Natural killer cell (primary cell): Measurements from ENCODE around the gene CMTM1. TPM values are rescaled to one million over a fixed set of nuclear protein-coding genes. Genes with fewer than 3 reads are reported as not detected.

Source experiments
- ATAC-seq, 3 donors: fragments of 150-1000 bp in 2 of 3; fragments of 200-7000 bp in 1 of 3; cut with Tn5 transposase; 1 replicate in 1 of 3; 2 replicates in 2 of 3; pipeline ENCODE4 v1.10.0; 2021; ENCODE audit warnings: mild to moderate bottlenecking in 2 of 3, moderate library complexity in 2 of 3
- DNase-seq, 2 donors: peaks; one replicate each; pipeline versions ENCODE4 v3.0.0 to v3.0.0-alpha.2; 2013 to 2021; ENCODE audit warnings: mixed read lengths in 1 of 2
- H3K27ac ChIP-seq: one replicate; pipeline ENCODE4 v1.5.1; 2013; ENCODE audit warnings: mild to moderate bottlenecking, low read length
- H3K27me3 ChIP-seq: one replicate; pipeline ENCODE4 v1.6.1; 2013; ENCODE audit warnings: low read length; ENCODE audit not compliant: control insufficient read depth, insufficient read depth
- H3K36me3 ChIP-seq: one replicate; pipeline ENCODE4 v1.6.1; 2013; ENCODE audit warnings: low read length; ENCODE audit not compliant: control insufficient read depth, insufficient read depth
- H3K4me1 ChIP-seq: one replicate; pipeline ENCODE4 v1.6.1; 2013; ENCODE audit warnings: low read length; ENCODE audit not compliant: control insufficient read depth, insufficient read depth
- H3K4me3 ChIP-seq: one replicate; pipeline ENCODE4 v1.5.1; 2013; ENCODE audit warnings: low read length
- H3K9me3 ChIP-seq: one replicate; pipeline ENCODE4 v1.6.1; 2013; ENCODE audit warnings: low read length; ENCODE audit not compliant: control insufficient read depth, insufficient read depth
- H3K27ac Mint-ChIP-seq, 2 donors: one replicate each; pipeline ENCODE4 v1.8.0; 2022; ENCODE audit warnings: mild to moderate bottlenecking in 2 of 2, mixed read lengths in 2 of 2, moderate library complexity in 1 of 2
- H3K27me3 Mint-ChIP-seq, 2 donors: one replicate each; pipeline ENCODE4 v1.8.0; 2022; ENCODE audit warnings: low read depth in 2 of 2, mixed read lengths in 2 of 2
- H3K36me3 Mint-ChIP-seq: one replicate; pipeline ENCODE4 v1.8.0; 2022; ENCODE audit warnings: mixed read lengths
- H3K4me1 Mint-ChIP-seq, 2 donors: one replicate each; pipeline ENCODE4 v1.8.0; 2022; ENCODE audit warnings: mixed read lengths in 2 of 2
- H3K4me3 Mint-ChIP-seq: one replicate; pipeline ENCODE4 v1.8.0; 2022; ENCODE audit warnings: mild to moderate bottlenecking, moderate library complexity, mixed read lengths
- H3K9me3 Mint-ChIP-seq, 2 donors: one replicate each; pipeline ENCODE4 v1.8.0; 2022; ENCODE audit warnings: mixed read lengths in 2 of 2
- WGBS: methylation state at CpG from one replicate; pipeline ENCODE4 v1.1.7; 2013; ENCODE audit warnings: missing lambda C conversion rate; ENCODE audit not compliant: insufficient coverage; 5-methylcytosine and 5-hydroxymethylcytosine counted together
- intact Hi-C: fragments of 100-400 bp; cut with micrococcal nuclease; formaldehyde crosslinking; loops from one replicate; pipeline ENCODE4 v1.14.2; 2022
- total RNA-seq, 4 donors: library from RNA; stranded (reverse); fragments of 120-200 nt in 1 of 4; gene quantifications; one replicate each; pipeline versions ENCODE4 v1.2.3 to v1.2.4, GENCODE V29; 2013 to 2022
- TF ChIP-seq, protein P1 (sequence below): fragments of 200-600 bp; IDR thresholded peaks from one replicate; pipeline ENCODE4 v1.8.0; 2022; ENCODE audit warnings: antibody characterized with exemption

Gene CMTM1
- total RNA-seq, 3 donors from 2014 or later (not counting 1 experiment from before 2014, with no cell fraction given) = 4.4 to 8.5 (median 7.8) TPM

DNA sequence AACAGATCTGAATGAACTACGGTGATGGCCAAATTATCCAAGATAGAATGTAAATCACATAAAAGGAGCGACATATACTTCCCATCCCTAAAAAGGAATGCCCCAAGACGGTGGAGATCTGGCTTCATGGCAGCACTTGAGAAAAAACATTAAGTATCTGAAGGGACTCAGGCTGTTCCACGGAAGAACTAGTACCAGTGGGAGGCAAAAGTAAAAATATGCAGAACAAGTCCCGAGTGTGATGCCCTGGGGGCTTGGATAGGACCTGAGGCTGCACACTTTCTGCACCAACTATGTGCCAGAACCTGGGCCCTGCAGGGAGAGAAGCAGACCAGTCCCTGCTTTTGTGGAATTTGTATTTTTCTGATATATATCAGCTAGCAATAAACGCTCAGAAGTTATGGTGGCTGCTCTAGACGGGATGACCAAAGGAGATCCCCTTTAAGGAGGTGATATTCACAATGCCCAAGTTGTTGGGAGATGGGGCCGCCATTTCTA, 14.4 kb upstream of the CMTM1 start:
- DNase-seq (no peak), ATAC-seq (peak in 1 of 3 donors; percentile 0)
- Mint-ChIP-seq H3K4me1 (peaks cover 83 to 84% of the 10 kb centered on the region in 2 donors), H3K27ac (peak overlapping the region; percentile 96 to 97), H3K27me3 (peaks cover 0 to 2% of the 10 kb centered on the region in 2 donors), H3K36me3 (no peaks in the 10 kb centered on the region), H3K4me3 (peak overlapping the region; percentile 89), H3K9me3 (no peaks in the 10 kb centered on the region)
- WGBS = 27% methylated on average over 8 of the region's 8 CpGs
- H3K36me3 ChIP-seq = peaks cover 3% of the 10 kb centered on the region
- intact Hi-C loops = loop anchor here (2.0 to 5.0 kb wide), 2 partner anchors 35 to 50 kb away; partner anchors contain the start of gene CMTM3
- TF ChIP-seq, protein P1, sequence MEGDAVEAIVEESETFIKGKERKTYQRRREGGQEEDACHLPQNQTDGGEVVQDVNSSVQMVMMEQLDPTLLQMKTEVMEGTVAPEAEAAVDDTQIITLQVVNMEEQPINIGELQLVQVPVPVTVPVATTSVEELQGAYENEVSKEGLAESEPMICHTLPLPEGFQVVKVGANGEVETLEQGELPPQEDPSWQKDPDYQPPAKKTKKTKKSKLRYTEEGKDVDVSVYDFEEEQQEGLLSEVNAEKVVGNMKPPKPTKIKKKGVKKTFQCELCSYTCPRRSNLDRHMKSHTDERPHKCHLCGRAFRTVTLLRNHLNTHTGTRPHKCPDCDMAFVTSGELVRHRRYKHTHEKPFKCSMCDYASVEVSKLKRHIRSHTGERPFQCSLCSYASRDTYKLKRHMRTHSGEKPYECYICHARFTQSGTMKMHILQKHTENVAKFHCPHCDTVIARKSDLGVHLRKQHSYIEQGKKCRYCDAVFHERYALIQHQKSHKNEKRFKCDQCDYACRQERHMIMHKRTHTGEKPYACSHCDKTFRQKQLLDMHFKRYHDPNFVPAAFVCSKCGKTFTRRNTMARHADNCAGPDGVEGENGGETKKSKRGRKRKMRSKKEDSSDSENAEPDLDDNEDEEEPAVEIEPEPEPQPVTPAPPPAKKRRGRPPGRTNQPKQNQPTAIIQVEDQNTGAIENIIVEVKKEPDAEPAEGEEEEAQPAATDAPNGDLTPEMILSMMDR = no peak
- peak overlapping the region; percentile 75 for H3K4me3 ChIP-seq
- peak overlapping the region; percentile 82 for H3K27ac ChIP-seq
- peaks cover 68% of the 10 kb centered on the region for H3K4me1 ChIP-seq
- H3K9me3 ChIP-seq = no peaks in the 10 kb centered on the region
- no peaks in the 10 kb centered on the region for H3K27me3 ChIP-seq

DNA sequence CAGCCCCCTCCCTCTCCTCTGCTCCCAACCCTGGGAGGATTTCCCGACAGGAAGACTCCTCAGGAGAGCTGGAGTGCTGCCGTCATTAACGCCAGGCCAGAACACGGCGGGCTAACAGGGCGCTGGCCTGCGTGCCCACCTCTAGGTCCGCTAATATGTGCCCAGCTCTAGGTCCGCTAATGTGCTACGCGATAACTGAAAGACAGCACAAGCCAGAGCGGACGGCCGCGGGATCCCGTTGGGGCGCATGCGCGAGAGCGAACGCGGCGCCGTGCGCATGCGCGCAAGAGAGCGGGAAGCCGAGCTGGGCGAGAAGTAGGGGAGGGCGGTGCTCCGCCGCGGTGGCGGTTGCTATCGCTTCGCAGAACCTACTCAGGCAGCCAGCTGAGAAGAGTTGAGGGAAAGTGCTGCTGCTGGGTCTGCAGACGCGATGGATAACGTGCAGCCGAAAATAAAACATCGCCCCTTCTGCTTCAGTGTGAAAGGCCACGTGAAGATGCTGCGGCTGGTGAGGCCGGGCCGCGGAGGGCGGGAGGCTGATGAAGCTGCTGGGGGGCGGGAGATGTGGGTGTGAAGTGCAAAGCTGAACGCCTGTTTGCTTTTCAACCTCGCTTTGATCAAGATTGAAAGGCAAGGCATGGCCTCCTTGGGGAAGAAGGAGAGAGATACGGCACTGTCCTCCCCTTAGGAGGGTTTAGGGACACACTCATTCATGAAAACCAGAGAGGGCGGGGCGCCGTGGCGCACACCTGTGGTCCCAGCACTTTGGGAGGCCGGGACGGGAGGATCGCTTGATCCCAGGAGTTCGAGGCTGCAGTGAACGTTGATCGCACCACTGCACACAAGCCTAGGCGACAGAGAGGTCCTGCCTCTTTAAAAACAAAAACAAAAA, 13.7 kb upstream of the CMTM1 start, which contains the start of gene CKLF:
Gene CKLF, plus strand, starts transcription at position 291 of the 892 bp plus-strand sequence. Its CDS starts 140 bp downstream, at position 431.
- Histone ChIP-seq H3K27me3 (no peaks in the 10 kb centered on the region), H3K36me3 (peaks cover 5% of the 10 kb centered on the region), H3K4me1 (peaks cover 62% of the 10 kb centered on the region), H3K4me3 (peak within 1 kb of the TSS; percentile 75), H3K27ac (peak within 1 kb of the TSS; percentile 82), H3K9me3 (no peaks in the 10 kb centered on the region)
- WGBS = 1% methylated on average over 63 of the region's 63 CpGs
- DNase-seq (peak; percentile 93 to 97), ATAC-seq (peak; percentile 66 to 89 (median 85))
- Mint-ChIP-seq H3K36me3 (no peaks in the 10 kb centered on the region), H3K9me3 (no peaks in the 10 kb centered on the region), H3K4me3 (peak within 1 kb of the TSS; percentile 89), H3K4me1 (peaks cover 81 to 82% of the 10 kb centered on the region in 2 donors), H3K27me3 (peaks cover 0 to 2% of the 10 kb centered on the region in 2 donors), H3K27ac (peak within 1 kb of the TSS; percentile 96 to 97)
- TF ChIP-seq, protein P1 = no peak
- intact Hi-C loops = loop anchor here (5.0 kb wide), 1 partner anchor 50 kb away; the partner anchor contains the start of gene CMTM3

DNA sequence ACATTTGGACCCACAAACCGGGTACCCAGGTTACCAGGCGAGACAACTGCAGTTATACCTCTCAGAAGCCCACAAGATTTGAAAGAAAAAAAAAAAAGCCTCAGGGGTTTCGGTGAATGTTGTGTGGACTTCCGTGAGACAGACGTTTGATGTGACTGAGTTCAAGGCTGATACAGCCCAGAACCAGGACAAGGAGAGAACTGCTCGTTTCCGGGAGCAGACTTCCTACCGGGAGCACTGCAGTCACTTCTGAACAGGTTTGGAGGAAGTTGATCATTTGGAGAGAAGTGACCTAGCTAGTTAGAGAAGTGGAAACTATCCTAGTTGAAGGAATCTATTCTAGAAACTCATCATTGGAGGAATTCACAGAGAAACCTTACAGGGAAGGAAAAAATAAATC, 13.0 kb upstream of the CMTM1 start:
- no peaks in the 10 kb centered on the region for H3K36me3 Mint-ChIP-seq
- peak in 1 of 2 donors; percentile 59 for DNase-seq

More for the DNA sequence above, 13.0 kb upstream of the CMTM1 start:
- no peaks in the 10 kb centered on the region for H3K9me3 ChIP-seq
- H3K9me3 Mint-ChIP-seq = no peaks in the 10 kb centered on the region
- peak overlapping the region; percentile 96 to 97 for H3K27ac Mint-ChIP-seq
- intact Hi-C loops = loop anchor here (5.0 kb wide), 1 partner anchor 49 kb away; the partner anchor contains the start of gene CMTM3
- under 1% methylated on average over 8 of the region's 8 CpGs for WGBS
- peaks cover 59% of the 10 kb centered on the region for H3K4me1 ChIP-seq
- H3K27me3 ChIP-seq = no peaks in the 10 kb centered on the region
- ATAC-seq = no peak
- peak overlapping the region; percentile 82 for H3K27ac ChIP-seq
- peaks cover 77% of the 10 kb centered on the region in 2 donors for H3K4me1 Mint-ChIP-seq
- H3K36me3 ChIP-seq = peaks cover 12% of the 10 kb centered on the region
- TF ChIP-seq, protein P1 = no peak
- peak overlapping the region; percentile 75 for H3K4me3 ChIP-seq
- H3K27me3 Mint-ChIP-seq = peaks cover 0 to 2% of the 10 kb centered on the region in 2 donors
- H3K4me3 Mint-ChIP-seq = peak overlapping the region; percentile 89
